Fibroblast of the conjunctiva (primary cell): Measurements from ENCODE around the gene FTO.
"Not testable (repeated sequence)": the region's sequence is repeated elsewhere in the genome, so short reads cannot be mapped to it uniquely, and the experiment has no call there.

Experiments used
- DNase-seq: peaks from one replicate; pipeline ENCODE4 v3.0.0-alpha.2; 2010; ENCODE audit warnings: low read depth

The FTO gene

GRCh38 chr16:53827741-53828140 lies 123.8 kb downstream of the FTO start:
- DNase-seq, result no peak

- no peak for DNase-seq
These were observed 125.3 kb downstream of the FTO start for GRCh38 chr16:53829186-53829747.

- DNase-seq, result no peak
These were observed 129.1 kb downstream of the FTO start for GRCh38 chr16:53832896-53833544.

GRCh38 chr16:53836142-53836541 lies 132.2 kb downstream of the FTO start:
- no peak for DNase-seq

DNA sequence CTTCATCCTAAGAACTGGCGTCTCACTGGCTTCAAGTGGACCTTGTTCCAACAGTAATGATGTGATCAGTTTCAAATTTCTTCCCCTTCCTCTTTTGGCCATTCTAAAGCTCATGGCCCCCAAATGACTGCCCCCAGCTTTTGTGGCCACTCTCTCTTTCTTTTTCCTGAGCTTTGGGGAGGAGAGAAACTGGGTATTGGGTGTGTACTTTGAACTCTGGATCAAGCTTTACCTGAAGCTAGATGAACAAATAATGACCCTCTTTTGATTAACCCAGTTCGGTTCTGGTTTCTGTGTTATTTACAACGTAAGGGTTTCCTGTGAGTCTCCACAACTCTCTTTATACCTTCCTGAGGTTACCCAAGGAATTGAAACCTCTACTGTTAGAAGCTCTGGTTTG lies 132.7 kb downstream of the FTO start:
- no peak for DNase-seq

GRCh38 chr16:53837426-53837825 lies 133.5 kb downstream of the FTO start:
- DNase-seq, result no peak

GRCh38 chr16:53839150-53839549 lies 135.2 kb downstream of the FTO start:
- DNase-seq, result no peak

GRCh38 chr16:53840456-53840855 lies 136.5 kb downstream of the FTO start:
- DNase-seq, result no peak

GRCh38 chr16:53841884-53842283 lies 137.9 kb downstream of the FTO start:
- no peak for DNase-seq

- no peak for DNase-seq
These were observed 139.1 kb downstream of the FTO start for GRCh38 chr16:53843084-53843483.

DNA sequence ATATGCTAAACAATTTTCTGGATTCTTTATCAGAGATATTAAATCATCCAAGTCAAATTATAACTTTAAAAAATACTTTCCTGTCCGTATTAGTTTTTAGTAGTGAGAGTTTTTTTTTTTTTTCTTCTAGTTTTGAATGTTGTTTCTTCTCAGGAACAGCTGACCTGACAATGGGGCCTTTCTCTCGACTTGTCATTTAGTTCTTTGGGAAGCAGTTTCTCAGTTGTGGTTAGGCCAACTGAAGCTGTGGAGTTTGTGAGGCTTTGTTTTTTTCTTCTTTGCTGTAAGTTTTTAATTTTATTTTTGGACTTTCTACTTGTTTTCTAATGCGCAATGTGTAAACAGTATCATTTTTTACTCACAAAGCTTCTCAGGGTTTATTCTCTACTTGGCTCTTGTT lies 140.8 kb downstream of the FTO start:
- no peak for DNase-seq

GRCh38 chr16:53846549-53846948 lies 142.6 kb downstream of the FTO start:
- not testable (repeated sequence) for DNase-seq

GRCh38 chr16:53846971-53847370 lies 143.0 kb downstream of the FTO start:
- DNase-seq, result no peak

GRCh38 chr16:53848277-53848942 lies 144.5 kb downstream of the FTO start:
- DNase-seq, result no peak

DNA sequence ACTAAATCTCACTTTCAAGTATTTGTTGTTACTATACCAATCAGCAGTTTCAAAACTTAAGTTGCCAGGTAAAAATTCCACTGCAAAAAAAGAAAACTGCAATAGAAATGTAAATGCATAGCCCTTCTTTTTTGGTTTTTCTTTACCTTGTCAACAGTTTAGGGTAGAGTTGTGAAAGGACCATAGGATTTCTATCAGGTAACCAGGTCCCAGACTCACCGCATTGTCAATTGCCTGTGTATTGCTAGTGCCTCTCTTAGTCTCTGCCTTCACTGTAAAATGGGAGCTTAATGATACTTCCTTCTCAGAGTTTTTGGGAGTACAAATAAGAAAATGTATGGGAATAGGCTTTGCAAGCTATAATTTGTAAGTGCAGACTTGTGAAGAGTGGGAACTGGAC lies 145.0 kb downstream of the FTO start:
- no peak for DNase-seq

GRCh38 chr16:53849585-53849984 lies 145.6 kb downstream of the FTO start:
- DNase-seq, result no peak

GRCh38 chr16:53849994-53850393 lies 146.0 kb downstream of the FTO start:
- no peak for DNase-seq

- no peak for DNase-seq
These were observed 148.7 kb downstream of the FTO start for GRCh38 chr16:53852678-53853077.

- DNase-seq, result no peak
These were observed 151.1 kb downstream of the FTO start for GRCh38 chr16:53855056-53855455.

DNA sequence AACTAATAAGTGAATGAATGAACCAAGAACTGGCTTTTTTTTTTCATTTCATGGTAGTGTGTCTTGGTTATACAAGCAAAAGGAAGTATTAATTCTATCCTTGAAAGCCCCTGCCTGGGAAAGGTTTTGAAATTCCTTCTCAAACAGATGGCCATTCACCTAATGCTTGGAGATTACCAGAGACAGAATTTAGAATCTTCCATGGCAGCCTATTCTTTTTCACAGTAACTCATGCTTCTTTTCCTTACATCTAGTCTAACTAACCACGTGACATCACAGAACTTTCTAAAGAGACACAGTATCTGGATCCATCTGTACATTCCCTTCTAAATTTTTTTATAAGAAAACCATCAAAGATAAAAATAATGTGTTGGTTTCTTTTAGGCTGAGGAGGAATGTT lies 151.6 kb downstream of the FTO start:
- no peak for DNase-seq

GRCh38 chr16:53859995-53860540 lies 156.1 kb downstream of the FTO start:
- DNase-seq, result no peak

- DNase-seq, result no peak
These were observed 159.9 kb downstream of the FTO start for GRCh38 chr16:53863861-53864260.

DNA sequence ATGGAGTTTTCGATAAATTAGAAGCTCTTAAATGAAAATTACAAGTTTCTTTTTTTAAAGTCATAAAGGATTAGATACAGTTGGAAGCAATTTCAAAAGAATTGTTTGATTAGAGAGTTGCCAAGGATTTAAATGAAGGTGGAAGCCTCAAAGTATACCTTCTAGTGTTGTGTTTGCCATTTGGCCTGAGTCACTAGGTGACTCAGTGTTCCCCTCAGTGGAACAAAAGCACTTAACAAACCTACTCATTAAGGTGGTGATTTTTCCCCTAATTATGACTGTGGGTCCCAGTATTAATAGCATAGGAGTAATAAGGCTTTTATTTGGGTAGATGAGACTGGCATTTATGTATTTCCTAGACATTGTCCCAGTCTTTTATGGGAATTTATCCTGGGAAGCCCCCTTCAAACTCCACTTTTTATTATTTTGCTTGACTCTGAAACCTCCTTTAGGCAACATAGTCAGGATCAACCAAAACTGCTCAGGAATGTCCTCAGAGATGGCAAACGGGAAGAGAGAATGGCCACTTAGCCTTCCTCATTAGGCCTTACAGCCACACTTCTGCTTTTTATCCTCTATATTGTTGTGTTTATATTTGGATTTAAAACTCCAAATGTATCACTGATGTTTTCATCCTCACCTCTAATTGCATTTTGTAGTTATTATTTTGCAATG lies 161.0 kb downstream of the FTO start:
- DNase-seq, result no peak
